ENCODE data around the gene KCNK5. TPM values are rescaled to one million over a fixed set of nuclear protein-coding genes. Genes with fewer than 3 reads are reported as not detected.

KCNK5 gene
- total RNA-seq, 1 donor from 2014 or later, result not detected

- no peaks in the 10 kb centered on the region for H3K36me3 Mint-ChIP-seq (ENCODE audit: unreplicated experiment)
- no peak overlapping the region for H3K27ac Mint-ChIP-seq (ENCODE audit: unreplicated experiment)
- no peak for DNase-seq (ENCODE audit: extremely low spot score, unreplicated experiment)
- H3K4me3 Mint-ChIP-seq (ENCODE audit: unreplicated experiment), result no peak overlapping the region
- H3K27me3 Mint-ChIP-seq (ENCODE audit: unreplicated experiment), result peaks cover 3% of the 10 kb centered on the region
- no peaks in the 10 kb centered on the region for H3K4me1 Mint-ChIP-seq (ENCODE audit: unreplicated experiment)
- no peaks in the 10 kb centered on the region for H3K9me3 Mint-ChIP-seq (ENCODE audit: unreplicated experiment)
- TF ChIP-seq CTCF (IDR thresholded peaks at IDR 0.05), result no peak
Measured at GRCh38 chr6:39194466-39194865, 34.8 kb downstream of the KCNK5 start.

DNA sequence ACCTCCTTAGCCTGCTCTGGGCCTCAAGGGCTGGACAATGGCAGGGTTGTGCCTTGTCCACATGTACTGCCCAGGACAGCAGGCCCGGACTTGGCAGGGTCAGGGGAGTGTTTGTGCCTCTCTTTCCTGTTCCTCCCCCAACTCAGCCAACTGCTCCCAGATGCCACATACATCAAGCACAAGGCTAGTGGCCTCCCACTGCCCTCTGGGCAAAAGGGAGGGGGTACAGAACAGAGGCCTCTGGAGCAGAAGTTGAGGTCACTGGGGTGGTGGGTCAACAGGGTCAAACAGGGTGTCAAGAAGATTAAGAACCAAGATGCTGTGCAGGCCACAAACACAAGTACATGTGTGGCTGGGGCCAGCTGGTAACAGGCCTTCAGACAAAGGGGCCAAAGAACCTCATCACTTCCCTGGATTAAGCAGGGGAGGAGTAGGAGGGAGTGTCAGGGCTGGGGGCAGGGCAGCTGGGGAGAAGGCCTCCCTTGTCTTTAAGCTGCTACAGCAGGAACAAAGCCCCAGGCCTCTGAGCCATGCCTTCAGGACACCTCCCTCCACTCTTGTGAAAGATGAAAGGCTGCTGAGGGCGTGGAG, 36.0 kb downstream of the KCNK5 start:
- Mint-ChIP-seq H3K9me3 (ENCODE audit: unreplicated experiment) (no peaks in the 10 kb centered on the region), H3K4me1 (ENCODE audit: unreplicated experiment) (no peaks in the 10 kb centered on the region), H3K4me3 (ENCODE audit: unreplicated experiment) (no peak overlapping the region), H3K36me3 (ENCODE audit: unreplicated experiment) (no peaks in the 10 kb centered on the region), H3K27ac (ENCODE audit: unreplicated experiment) (no peak overlapping the region), H3K27me3 (ENCODE audit: unreplicated experiment) (no peaks in the 10 kb centered on the region)
- no peak for DNase-seq (ENCODE audit: extremely low spot score, unreplicated experiment)
- no peak for TF ChIP-seq CTCF (IDR thresholded peaks at IDR 0.05)

DNA sequence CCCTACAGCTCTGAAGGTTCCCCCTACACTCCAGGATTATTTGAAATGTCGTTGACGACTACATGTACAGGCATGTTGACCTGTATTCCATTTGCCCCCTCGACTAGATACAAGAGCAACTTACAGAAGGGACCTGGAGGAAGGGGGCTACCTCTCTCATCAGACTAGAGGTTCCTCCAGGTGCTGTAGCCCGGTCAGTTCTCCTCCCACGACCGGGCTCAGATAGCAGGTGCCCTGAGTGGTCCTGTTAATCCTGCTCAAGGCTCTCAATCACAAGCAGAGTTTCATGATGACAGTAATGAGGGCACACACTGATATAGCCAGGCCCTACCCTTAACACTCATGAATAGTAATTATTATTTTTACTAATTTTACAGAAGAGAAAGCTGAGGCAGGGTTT, 36.5 kb downstream of the KCNK5 start:
- no peak for TF ChIP-seq CTCF (IDR thresholded peaks at IDR 0.05)
- no peaks in the 10 kb centered on the region for H3K36me3 Mint-ChIP-seq (ENCODE audit: unreplicated experiment)
- no peak overlapping the region for H3K27ac Mint-ChIP-seq (ENCODE audit: unreplicated experiment)
- no peak overlapping the region for H3K4me3 Mint-ChIP-seq (ENCODE audit: unreplicated experiment)
- no peaks in the 10 kb centered on the region for H3K27me3 Mint-ChIP-seq (ENCODE audit: unreplicated experiment)
- H3K4me1 Mint-ChIP-seq (ENCODE audit: unreplicated experiment), result no peaks in the 10 kb centered on the region
- H3K9me3 Mint-ChIP-seq (ENCODE audit: unreplicated experiment), result no peaks in the 10 kb centered on the region
- no peak for DNase-seq (ENCODE audit: extremely low spot score, unreplicated experiment)

DNA sequence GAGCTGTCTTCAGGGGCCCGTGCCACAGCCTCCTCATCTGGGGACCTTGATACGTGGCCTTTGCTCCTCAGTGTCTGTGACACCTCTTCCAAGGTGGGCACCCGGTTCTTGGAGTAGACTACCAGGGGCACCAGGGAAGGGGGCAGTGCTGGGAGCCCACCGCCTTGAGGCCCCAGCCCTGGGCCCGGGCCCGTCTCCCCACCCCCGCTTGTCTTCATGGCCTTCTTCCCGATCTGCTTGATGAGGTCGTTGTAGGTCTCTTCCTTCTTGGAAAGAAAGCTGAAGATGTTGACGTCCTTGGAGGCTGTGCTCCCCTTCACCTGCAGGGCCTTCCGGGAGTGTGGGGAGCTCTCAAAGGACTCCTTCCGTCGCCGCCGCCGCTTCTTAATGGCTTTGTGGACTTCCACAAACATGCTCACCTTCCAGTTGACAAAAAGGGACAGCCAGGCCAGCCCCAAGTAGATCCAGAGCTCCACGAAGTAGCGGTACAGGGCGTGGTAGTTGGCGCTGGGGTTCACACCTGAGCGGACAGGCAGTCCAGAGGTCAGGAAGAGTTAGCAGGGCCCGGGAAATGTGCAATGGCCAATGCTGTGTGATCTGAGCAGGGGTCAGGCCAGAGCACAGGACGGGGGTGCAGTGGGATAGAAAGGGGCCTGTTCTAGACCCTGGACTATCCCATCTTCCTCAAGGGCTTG, 37.9 kb downstream of the KCNK5 start:
- Mint-ChIP-seq H3K36me3 (ENCODE audit: unreplicated experiment) (no peaks in the 10 kb centered on the region), H3K4me1 (ENCODE audit: unreplicated experiment) (no peaks in the 10 kb centered on the region), H3K4me3 (ENCODE audit: unreplicated experiment) (no peak overlapping the region), H3K27ac (ENCODE audit: unreplicated experiment) (no peak overlapping the region), H3K9me3 (ENCODE audit: unreplicated experiment) (no peaks in the 10 kb centered on the region), H3K27me3 (ENCODE audit: unreplicated experiment) (no peaks in the 10 kb centered on the region)
- TF ChIP-seq CTCF (IDR thresholded peaks at IDR 0.05), result no peak
- DNase-seq (ENCODE audit: extremely low spot score, unreplicated experiment), result no peak

- no peaks in the 10 kb centered on the region for H3K4me1 Mint-ChIP-seq (ENCODE audit: unreplicated experiment)
- TF ChIP-seq CTCF (IDR thresholded peaks at IDR 0.05), result no peak
- no peaks in the 10 kb centered on the region for H3K27me3 Mint-ChIP-seq (ENCODE audit: unreplicated experiment)
- H3K27ac Mint-ChIP-seq (ENCODE audit: unreplicated experiment), result no peak overlapping the region
- no peak for DNase-seq (ENCODE audit: extremely low spot score, unreplicated experiment)
- H3K36me3 Mint-ChIP-seq (ENCODE audit: unreplicated experiment), result no peaks in the 10 kb centered on the region
- no peaks in the 10 kb centered on the region for H3K9me3 Mint-ChIP-seq (ENCODE audit: unreplicated experiment)
- H3K4me3 Mint-ChIP-seq (ENCODE audit: unreplicated experiment), result no peak overlapping the region
Measured at GRCh38 chr6:39190545-39191235, 38.6 kb downstream of the KCNK5 start.

Data from osteocyte (in vitro differentiated cells).